Neural crest cell (in vitro differentiated cells): ENCODE results near the gene HSFX2. TPM values are rescaled to one million over a fixed set of nuclear protein-coding genes. Genes with fewer than 3 reads are reported as not detected.

Experiments used
- DNase-seq: peaks from one replicate; pipeline ENCODE4 v3.0.0; 2021; ENCODE audit warnings: low read depth, mixed read lengths, low spot score
- H3K27ac Mint-ChIP-seq: one replicate; pipeline ENCODE4 v1.8.0; 2021; ENCODE audit warnings: mild to moderate bottlenecking, mixed read lengths; ENCODE audit not compliant: unreplicated experiment
- H3K27me3 Mint-ChIP-seq: 2 replicates; pipeline ENCODE4 v1.8.0; 2021; ENCODE audit warnings: low read depth, mild to moderate bottlenecking, mixed read lengths
- H3K36me3 Mint-ChIP-seq: 2 replicates; pipeline ENCODE4 v1.8.0; 2021; ENCODE audit warnings: low read depth, mild to moderate bottlenecking, mixed read lengths
- H3K4me1 Mint-ChIP-seq: 2 replicates; pipeline ENCODE4 v1.8.0; 2021; ENCODE audit warnings: mixed read lengths
- H3K4me3 Mint-ChIP-seq: one replicate; pipeline ENCODE4 v1.8.0; 2021; ENCODE audit warnings: mild to moderate bottlenecking, mixed read lengths
- H3K9me3 Mint-ChIP-seq: 2 replicates; pipeline ENCODE4 v1.8.0; 2021; ENCODE audit warnings: mixed read lengths
- total RNA-seq: library from RNA; stranded (reverse); gene quantifications from 2 replicates; pipeline ENCODE4 v1.2.1, GENCODE V29; 2021
- TF ChIP-seq, protein P1 (sequence below): fragments of 200-600 bp; sonication (generic); conservative IDR thresholded peaks from 2 replicates; pipeline ENCODE4 v1.5.0; 2021; ENCODE audit warnings: antibody characterized with exemption, mild to moderate bottlenecking

The HSFX2 gene
- total RNA-seq, 1 donor from 2014 or later: not detected

DNA sequence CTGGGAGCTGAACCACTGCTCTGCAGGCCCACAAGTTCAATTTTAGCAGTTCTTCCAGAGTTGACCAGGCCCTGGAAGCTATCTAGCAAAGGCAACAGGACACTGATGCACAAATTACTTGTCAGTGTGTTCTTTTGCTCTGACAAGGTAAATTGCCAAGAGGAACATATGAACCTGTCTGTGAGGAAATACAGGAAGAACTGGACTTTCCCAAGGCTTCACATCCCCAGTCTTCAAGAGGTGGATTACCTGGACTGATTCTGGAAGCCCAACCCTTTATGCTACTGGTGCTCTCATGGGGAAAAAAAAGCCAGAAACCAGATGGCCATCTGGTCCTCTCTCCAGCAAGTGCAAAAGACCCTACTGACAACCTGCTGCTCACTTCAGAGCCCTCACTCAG is 38.4 kb upstream of the HSFX2 start:
- TF ChIP-seq, protein P1, sequence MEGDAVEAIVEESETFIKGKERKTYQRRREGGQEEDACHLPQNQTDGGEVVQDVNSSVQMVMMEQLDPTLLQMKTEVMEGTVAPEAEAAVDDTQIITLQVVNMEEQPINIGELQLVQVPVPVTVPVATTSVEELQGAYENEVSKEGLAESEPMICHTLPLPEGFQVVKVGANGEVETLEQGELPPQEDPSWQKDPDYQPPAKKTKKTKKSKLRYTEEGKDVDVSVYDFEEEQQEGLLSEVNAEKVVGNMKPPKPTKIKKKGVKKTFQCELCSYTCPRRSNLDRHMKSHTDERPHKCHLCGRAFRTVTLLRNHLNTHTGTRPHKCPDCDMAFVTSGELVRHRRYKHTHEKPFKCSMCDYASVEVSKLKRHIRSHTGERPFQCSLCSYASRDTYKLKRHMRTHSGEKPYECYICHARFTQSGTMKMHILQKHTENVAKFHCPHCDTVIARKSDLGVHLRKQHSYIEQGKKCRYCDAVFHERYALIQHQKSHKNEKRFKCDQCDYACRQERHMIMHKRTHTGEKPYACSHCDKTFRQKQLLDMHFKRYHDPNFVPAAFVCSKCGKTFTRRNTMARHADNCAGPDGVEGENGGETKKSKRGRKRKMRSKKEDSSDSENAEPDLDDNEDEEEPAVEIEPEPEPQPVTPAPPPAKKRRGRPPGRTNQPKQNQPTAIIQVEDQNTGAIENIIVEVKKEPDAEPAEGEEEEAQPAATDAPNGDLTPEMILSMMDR: no peak
- H3K4me1 Mint-ChIP-seq: peaks cover 12% of the 10 kb centered on the region
- DNase-seq: no peak
- no peak overlapping the region for H3K4me3 Mint-ChIP-seq
- peaks cover 19% of the 10 kb centered on the region for H3K27me3 Mint-ChIP-seq
- no peaks in the 10 kb centered on the region for H3K36me3 Mint-ChIP-seq
- no peak overlapping the region for H3K27ac Mint-ChIP-seq
- H3K9me3 Mint-ChIP-seq: peaks cover 10% of the 10 kb centered on the region

DNA sequence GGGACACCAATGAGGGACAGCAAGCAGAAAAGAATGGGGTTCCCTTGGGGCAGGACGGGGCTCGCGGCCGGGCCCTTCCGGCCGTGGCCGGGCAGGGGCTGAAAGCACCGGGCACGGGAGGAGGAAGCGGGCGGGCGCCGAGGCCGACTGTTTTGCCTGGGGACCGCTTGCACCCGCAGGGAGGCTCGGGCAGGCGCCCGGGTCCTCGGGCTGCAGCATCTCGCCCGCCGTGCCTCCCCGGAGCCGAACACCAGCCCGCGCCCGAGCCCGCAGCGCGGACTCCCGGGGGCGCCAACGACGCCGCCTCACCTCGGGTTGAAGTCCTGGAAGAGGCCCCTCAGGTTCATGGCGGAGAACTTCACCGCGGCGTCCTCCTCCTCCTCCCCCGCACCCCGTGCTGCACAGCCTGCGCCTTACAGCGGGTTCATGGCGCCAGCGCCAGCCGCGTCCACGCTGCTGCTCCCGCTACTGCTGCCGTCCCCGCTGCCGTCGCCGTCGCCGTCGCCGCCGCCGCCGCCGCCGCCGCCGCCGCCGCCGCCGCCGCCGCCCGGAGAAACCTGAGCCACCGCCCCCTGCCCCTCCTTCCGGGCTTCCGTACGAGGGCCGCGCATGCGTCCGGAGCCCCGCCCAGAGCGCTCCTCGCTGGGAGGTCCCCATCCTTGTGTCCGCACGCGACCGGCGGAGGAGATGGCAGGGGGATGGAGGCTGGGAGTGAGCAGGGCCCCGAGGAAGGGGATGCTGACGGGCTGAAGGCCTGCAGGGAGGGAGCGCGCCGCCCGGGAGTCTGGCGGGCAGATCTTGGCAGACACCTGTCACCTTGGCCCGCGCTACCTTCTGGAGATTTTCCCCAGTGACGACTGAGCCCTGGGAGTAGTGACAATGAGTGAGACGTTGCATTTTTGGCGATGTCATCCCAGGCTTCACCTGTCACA is 36.4 kb upstream of the HSFX2 start, which contains the start of gene TMEM185A:
Gene TMEM185A, minus strand, starts transcription at position 559 of the 932 bp plus-strand sequence. Its CDS starts 212 bp downstream, at position 347.
- TF ChIP-seq, protein P1: no peak
- peaks cover 12% of the 10 kb centered on the region for H3K4me1 Mint-ChIP-seq
- H3K27me3 Mint-ChIP-seq: peaks cover 16% of the 10 kb centered on the region
- peak; percentile 59 for DNase-seq
- peaks cover 4% of the 10 kb centered on the region for H3K9me3 Mint-ChIP-seq
- no peaks in the 10 kb centered on the region for H3K36me3 Mint-ChIP-seq
- peak within 1 kb of the TSS; percentile 95 for H3K4me3 Mint-ChIP-seq
- peak within 1 kb of the TSS; percentile 79 for H3K27ac Mint-ChIP-seq

DNA sequence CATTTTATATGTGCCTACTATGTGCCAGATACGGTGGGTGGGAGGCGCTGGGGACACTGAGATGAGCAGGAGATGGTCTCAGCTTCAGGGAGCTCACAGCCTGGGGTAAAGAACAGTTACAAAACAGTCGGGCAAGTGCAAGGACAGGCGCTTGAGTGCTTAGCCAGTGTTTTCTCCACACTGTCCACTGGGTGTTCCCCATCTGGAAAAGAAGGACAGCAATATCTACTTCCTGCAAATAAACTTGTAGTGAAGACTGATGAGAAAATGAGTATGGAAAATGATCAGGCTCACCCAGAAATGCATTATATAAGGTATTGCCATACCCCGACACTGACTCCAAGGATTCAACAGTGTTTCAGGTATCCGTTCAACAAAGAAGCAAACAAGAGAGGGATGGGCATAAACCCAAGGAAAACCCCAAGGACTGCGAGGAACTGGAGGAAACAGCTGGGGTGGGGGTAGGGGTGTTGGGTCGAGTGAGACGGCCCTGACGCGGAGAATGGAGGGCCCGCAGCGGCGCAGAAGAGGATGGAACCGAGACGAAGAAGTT is 35.6 kb upstream of the HSFX2 start:
- H3K27me3 Mint-ChIP-seq: peaks cover 16% of the 10 kb centered on the region
- H3K27ac Mint-ChIP-seq: peak overlapping the region; percentile 79
- H3K4me1 Mint-ChIP-seq: peaks cover 12% of the 10 kb centered on the region
- H3K4me3 Mint-ChIP-seq: peak overlapping the region; percentile 95
- H3K9me3 Mint-ChIP-seq: peaks cover 3% of the 10 kb centered on the region
- no peak for DNase-seq
- H3K36me3 Mint-ChIP-seq: no peaks in the 10 kb centered on the region
- TF ChIP-seq, protein P1: no peak

DNA sequence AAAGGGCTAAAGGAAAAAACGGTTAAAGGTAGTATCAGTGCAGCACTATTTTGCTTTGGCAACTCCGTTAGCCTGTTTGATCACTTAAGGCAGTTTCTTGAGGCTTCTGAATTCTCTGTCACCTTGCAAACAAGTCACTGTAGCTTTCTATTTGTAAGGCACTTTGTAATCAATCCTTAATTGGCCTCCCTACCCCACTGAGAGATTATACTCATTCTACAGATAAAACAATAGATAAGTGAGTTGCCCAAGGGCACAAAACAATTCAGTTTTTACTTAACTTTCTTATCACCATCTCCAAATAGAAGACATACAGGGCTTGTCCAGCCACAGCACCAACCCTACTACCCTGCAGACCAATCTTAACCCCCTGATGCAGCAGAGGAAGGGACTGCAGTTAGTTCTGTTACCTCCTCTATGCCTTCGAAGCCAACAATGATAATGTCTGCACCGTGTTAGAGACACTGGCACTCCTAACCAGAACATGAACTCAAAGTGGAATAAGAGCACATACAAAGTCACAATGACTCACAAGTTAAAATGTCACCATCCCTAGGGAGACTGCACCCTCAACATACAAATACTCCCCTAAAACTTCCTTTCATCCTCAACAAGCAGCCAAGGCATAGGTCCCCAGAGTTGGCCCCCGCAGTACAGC is 34.7 kb upstream of the HSFX2 start:
- Mint-ChIP-seq H3K9me3 (peaks cover 3% of the 10 kb centered on the region), H3K4me3 (peak overlapping the region; percentile 95), H3K27me3 (peaks cover 13% of the 10 kb centered on the region), H3K36me3 (no peaks in the 10 kb centered on the region), H3K27ac (no peak overlapping the region), H3K4me1 (peaks cover 12% of the 10 kb centered on the region)
- TF ChIP-seq, protein P1: no peak
- DNase-seq: no peak

DNA sequence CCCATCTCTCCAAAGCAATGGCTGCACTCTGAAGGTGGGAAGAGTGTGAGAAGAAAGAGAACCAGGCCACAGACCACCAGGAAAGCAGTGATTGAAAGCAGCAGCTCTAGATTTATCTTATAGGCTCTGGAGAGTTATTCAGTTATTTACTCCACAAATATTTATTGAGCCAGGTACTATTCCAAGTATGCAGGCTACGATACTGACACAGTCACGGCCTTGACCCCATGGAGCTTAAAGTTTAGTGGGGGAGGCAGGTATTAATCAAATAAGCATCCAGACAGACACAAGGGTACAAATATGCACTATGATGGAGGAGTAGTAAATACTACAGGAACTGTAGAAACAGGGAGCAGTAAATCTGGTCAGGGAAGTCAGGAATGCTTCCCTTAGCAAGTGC is 33.7 kb upstream of the HSFX2 start:
- Mint-ChIP-seq H3K27ac (no peak overlapping the region), H3K4me3 (peak overlapping the region; percentile 6), H3K27me3 (peaks cover 11% of the 10 kb centered on the region), H3K36me3 (no peaks in the 10 kb centered on the region), H3K9me3 (peaks cover 3% of the 10 kb centered on the region), H3K4me1 (peaks cover 12% of the 10 kb centered on the region)
- no peak for DNase-seq
- TF ChIP-seq, protein P1: no peak
